HG03469 (cell line): ENCODE data around the gene ZNF407.

Source experiments
- ATAC-seq: cut with Tn5 transposase; IDR thresholded peaks from one replicate; pipeline ENCODE4 v1.9.1; 2021; ENCODE audit warnings: mild to moderate bottlenecking, moderate library complexity, moderate number of reproducible peaks; ENCODE audit not compliant: unreplicated experiment

The ZNF407 gene

GRCh38 chr18:75063615-75064512 is 466.2 kb downstream of the ZNF407 start:
- no peak for ATAC-seq

- ATAC-seq, result no peak
Observed at GRCh38 chr18:75064513-75064905, 466.8 kb downstream of the ZNF407 start.

- no peak for ATAC-seq
Observed at GRCh38 chr18:75065251-75066000, 467.8 kb downstream of the ZNF407 start.

GRCh38 chr18:75066021-75066880 is 468.6 kb downstream of the ZNF407 start:
- no peak for ATAC-seq

DNA sequence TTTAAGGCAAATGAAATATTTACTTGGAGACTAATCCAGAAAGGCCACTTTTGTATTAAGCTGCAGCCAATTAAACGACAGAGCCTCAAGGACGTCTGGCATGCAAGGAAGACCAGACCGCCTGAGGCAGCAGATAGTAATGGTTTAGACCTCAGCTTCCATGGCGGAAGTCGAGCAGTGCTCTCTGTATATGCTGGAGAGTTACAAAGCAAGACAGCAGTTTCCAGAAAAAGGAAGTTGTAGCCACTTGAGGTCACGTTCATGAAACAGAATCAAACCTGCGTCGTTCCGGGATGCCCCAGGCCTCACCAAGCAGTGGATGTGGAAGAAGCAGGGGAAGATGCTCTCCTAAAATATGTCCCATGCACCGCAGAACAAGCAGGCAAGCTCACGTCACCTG is 469.3 kb downstream of the ZNF407 start:
- no peak for ATAC-seq

DNA sequence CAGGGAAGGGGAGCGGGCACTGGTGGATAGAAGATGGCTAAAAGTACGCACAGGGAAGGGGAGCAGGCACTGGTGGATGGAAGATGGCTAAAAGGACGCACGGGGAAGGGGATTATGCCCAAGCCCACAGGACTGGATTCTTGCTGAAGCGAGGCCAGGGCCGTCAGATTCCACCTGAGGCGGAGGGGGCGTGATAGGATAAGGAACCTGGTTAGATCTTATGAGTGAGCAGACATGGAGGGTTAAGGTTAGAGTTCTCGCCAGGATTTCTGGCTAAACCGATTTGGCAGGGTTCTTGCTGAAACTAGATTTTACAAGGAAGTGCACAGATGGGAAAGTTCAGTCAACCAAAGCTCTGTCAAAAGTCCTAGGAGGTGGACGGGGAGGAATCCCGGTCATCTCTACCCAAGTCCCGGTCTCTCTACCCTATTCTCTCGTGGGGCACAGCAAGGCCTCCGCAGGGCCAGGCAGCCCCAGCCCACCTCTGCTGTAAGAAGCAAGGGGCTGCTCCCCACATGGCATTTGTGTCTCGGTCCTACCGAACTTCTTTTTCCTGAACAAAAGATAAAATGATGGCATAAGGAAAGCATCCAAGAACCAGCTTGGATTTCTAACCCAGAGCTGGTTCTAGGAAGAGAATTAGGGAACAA is 470.5 kb downstream of the ZNF407 start:
- ATAC-seq, result no peak

GRCh38 chr18:75068682-75069435 is 471.2 kb downstream of the ZNF407 start:
- no peak for ATAC-seq

GRCh38 chr18:75070235-75070624 is 472.6 kb downstream of the ZNF407 start:
- no peak for ATAC-seq

DNA sequence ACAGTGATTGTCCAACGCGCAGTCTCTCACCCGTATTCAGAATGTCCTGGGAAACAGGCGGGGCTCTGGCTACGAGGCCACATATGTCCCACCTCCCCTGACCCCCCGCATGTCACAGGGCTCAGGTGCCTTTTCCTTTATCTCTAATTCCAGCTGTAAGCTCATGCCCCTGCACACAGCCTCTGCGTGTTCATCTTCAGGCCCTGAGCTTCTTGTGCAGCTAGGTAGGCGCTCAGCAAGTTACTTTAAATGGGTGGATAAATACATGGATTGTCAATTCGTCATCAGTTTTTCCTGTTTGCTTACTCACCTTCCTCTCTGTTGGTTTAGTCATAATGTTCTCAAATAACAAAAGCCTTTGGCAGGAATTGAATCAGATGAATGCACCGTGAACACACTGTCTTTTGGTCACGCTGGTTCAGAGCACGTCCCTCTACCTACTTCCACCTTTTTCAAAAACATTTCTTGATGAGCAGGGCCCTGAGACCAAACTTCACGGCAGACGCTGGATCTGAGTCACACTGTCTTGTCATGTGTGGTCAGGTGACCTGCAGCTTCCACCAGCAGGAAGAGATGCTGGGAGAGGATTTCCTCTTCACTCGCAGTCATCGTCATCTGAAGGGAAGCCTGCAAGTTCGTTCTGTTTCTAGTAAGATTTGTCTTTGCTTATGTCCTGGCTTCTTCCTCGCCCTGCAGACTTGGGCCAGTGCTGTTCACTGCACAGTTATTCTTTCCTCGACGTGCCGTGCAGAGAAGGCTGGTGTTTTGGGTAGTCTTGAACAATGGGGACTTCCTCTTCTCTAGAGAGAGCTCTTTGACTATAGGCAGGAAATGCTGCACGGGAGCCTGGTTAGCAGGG is 473.2 kb downstream of the ZNF407 start:
- ATAC-seq, result peak; percentile 75

- no peak for ATAC-seq
Observed at GRCh38 chr18:75071484-75071785, 473.8 kb downstream of the ZNF407 start.

GRCh38 chr18:75071866-75072671 is 474.4 kb downstream of the ZNF407 start:
- no peak for ATAC-seq

DNA sequence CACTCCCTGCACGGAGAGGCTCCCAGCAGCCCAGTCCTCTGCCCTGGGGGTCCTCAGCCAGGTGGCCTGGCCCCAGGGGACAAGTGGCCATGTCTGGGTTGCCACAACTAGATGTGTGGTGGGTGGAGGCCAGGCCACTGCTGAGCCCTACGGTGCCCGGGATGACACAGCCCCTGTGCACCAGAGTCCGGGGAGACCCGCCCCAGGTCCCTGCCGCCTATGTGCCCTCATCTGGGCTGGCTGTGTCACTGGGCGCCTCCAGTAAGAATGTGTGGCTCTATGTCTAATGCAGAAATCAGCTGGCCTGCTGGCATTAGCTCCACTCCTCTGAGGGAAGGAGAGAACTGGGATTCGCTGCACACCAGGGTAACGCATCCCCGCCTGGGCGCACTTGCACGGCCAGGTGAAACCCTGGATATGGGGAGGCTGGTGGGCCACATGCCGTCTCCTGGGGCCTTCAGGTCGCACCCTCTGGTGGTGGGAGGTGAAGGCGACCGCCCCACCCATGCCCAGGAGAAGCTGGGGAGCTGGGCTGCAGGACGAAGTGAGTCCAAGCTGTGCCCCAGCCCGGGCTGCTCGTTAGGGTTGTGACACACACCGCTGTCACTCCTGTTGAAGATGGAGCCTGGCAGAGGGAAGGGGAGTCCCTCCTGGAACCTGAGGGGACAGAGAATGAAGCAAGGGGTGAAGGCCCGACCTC is 475.2 kb downstream of the ZNF407 start:
- ATAC-seq, result no peak

DNA sequence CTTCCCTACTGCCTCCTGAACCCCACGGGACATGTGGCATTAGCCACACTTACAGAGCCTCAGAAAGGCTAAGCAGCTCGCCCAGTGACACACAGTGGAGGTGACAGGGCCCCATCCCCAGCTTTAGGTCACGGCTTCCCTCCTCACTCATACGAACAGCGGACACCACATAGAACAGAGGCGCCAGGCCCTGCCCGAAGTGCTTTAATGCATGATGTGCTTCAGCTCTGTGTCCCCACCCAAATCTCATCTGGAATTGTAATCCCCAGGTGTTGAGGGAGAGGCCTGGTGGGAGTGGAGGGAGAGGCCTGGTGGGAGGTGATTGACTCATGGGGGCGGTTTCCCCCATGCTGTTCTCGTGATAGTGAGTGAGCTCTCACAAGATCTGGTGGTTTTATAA is 476.0 kb downstream of the ZNF407 start:
- no peak for ATAC-seq

DNA sequence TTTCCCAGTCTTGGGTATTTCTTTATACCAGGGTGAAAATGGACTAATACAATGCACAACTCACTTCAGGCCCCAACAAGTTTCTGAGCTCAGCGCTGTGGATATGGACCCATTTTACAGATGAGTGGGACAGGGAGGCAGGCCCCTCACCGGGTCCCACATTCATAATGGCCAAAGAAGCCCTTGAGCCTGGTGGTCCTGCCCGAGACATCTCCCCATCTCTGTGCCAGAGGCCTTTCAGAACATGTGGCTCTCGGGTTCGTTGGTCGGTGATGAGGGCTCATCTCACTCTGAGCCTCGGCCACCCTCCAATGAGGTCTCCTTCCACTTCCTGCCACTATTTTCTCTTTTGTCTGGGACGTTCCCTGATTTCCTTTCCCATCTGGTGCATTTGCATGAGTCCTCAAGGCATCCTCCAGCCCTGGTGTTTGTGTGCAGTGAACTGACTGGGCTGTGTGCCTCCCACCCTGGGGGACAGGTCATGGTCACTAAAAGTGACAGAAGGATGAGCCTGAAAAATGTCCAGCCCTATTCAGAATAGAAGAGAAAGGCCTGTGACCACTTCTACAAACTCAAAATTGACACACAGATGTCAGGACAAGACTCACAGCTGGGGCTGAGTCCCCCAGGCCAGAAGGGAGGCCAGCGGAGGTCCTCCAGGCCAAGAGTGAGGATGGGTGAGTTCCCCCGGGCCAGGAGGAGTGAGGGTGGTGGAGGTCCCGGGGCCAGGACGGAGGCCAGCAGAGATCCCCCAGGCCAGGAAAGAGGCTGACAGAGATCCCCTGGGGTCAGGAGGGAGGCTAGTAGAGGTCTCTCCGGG is 476.7 kb downstream of the ZNF407 start:
- no peak for ATAC-seq

GRCh38 chr18:75075016-75075305 is 477.3 kb downstream of the ZNF407 start:
- ATAC-seq, result no peak

GRCh38 chr18:75075429-75075841 is 477.8 kb downstream of the ZNF407 start:
- no peak for ATAC-seq

DNA sequence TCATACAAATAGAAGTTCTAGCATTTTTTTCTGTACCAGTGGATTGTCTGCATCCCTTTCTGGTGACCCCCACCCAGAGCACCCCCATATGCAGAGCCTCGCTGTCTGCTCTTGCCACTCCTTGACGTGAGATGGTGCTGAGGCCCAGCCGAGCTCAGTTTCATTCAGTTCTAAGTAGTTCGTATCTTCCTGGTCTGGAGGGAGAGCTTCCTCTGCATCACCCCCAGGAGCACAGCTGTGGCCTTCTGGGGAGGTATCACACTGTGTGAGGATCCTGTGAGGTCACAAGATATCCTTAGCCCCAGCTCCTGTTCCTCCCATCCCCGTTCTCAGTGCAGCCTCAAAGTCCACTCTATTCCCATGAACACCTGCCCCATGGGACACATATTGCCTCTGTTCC is 478.6 kb downstream of the ZNF407 start:
- ATAC-seq, result no peak
